Measurements from ENCODE around the gene PADI2.
A peak's percentile ranks its signal among the peaks of the same experiment; 100 is the strongest.
"Not testable (repeated sequence)": the region's sequence is repeated elsewhere in the genome, so short reads cannot be mapped to it uniquely, and the experiment has no call there.

The PADI2 gene

DNA sequence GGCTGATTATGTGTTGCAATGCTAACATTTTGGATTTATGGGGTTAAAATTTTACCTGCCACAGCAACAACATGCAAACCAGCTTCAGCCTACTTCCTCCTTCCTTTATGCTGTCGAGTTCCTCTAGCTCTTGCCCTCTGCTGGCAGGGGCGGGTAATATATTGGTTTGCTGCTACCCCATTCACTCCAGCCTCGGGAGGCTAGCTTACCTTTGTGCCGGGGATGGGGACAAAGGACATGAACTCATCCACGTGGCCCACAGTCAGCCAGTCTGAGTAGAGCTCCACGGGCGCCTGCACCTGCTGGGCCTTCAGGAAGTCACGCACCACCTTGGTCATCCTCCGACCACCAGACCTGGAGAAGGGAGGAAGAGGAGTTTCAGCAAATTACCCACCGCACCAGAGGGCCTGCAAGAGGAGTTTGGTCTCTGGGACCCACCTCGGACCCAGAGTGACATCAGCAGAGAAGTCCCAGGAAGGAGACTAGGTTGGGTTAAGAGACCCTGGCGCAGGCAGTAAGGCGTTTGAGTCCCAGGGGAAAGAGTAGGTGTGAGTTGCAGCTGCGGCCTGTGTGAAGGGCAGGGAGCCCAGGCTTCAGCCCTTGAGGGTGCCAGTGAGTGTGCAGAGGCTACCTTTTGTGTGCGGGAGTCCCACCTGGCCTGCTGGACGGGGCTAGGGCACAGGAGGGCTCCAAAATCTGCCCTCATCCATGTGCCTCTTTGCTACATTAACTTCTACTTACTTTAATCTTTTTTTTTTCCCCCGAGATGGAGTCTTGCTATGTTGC is 43.6 kb downstream of the PADI2 start:
- Mint-ChIP-seq H3K27me3 (peaks cover 3% of the 10 kb centered on the region), H3K4me1 (peaks cover 2% of the 10 kb centered on the region), H3K27ac (no peak overlapping the region), H3K9me3 (no peaks in the 10 kb centered on the region), H3K36me3 (no peaks in the 10 kb centered on the region), H3K4me3 (no peak overlapping the region)
- CTCF ChIA-PET, result interaction anchor here (0.6 to 4.3 kb wide), 8 partner anchors 10 to 196 kb away, joined by 3 to 33 read pairs (median 3); no protein-coding TSS in a partner anchor
- DNase-seq, result peak; percentile 59

DNA sequence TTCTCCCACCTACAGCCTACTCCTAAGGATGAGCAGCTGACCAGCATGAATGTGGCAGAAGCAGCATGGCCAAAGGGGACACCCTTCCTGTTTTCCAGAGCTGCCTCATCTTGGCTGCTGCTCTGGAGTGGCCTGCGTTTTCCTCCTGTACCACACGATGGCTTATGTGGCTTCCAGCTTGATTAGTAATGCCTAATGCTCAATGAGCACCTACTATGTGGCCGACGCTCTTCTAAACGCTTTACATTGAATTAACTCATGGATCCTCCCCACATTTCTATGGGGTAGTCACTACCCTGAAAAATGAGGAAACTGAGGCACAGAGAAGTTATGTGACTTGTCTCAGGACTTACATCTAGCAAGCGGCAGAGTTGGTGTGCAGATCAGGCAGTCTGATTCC is 47.5 kb downstream of the PADI2 start:
- Mint-ChIP-seq H3K36me3 (no peaks in the 10 kb centered on the region), H3K27ac (no peak overlapping the region), H3K4me3 (no peak overlapping the region), H3K9me3 (no peaks in the 10 kb centered on the region), H3K27me3 (peaks cover 19% of the 10 kb centered on the region), H3K4me1 (peaks cover 2% of the 10 kb centered on the region)
- CTCF ChIA-PET, result interaction anchor here (1.1 kb wide), 1 partner anchor 264 kb away, joined by 3 read pairs; no protein-coding TSS in a partner anchor
- no peak for DNase-seq

DNA sequence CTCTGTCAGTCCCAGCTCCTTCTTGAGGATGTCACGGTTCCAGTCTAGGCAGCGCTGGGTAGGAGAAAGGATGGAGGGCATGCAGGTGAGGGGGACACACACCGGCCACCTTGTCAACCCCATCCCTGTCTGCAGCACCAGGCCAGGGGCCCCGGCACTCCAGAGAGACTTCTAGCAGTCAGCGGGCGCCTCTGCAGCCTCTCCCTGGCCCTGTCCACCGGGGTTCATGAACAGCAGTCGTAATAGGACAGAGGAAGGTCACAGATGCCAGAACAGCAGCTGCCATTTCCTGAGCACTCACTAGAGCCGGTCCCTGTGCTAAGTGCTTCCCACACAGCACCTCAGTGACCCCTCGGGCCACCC is 49.1 kb downstream of the PADI2 start:
- H3K4me3 Mint-ChIP-seq, result no peak overlapping the region
- no peaks in the 10 kb centered on the region for H3K36me3 Mint-ChIP-seq
- peaks cover 16% of the 10 kb centered on the region for H3K27me3 Mint-ChIP-seq
- no peaks in the 10 kb centered on the region for H3K4me1 Mint-ChIP-seq
- H3K9me3 Mint-ChIP-seq, result no peaks in the 10 kb centered on the region
- no peak overlapping the region for H3K27ac Mint-ChIP-seq
- CTCF ChIA-PET, result no interaction called here
- no peak for DNase-seq

DNA sequence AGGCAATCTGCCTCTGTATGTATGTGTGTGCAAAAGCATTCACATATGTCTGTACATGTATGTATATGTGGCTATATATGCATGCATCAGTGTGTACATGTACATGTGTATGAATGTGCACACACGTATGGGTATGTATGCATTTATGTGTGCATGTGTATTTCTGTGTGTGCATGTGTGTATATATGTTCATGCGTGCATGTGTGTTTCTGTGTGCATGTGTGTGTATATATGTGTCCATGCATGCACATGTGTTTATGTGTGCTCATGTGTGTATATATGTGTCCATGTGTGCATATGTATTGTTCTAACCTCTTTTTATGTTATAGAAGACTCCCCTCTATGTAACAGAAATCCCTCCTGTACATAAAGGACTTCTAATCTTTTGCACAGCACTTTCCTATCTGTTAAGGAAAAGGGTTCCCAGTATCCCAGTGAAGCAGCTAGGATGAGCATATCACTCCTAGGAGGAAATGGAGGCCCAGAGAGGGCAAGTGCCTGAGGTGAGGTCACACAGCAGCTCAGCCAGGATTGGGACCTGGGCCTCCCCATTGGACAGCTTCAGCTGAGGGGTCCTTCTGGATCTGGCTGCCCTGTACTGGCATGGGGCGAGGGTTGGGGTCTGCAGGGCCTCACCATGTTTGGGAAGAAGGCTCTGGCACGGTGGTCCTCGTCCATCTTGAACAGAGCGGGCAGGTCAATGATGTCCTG is 49.6 kb downstream of the PADI2 start:
- Mint-ChIP-seq H3K4me1 (no peaks in the 10 kb centered on the region), H3K27ac (no peak overlapping the region), H3K9me3 (peaks cover under 1% of the 10 kb centered on the region), H3K27me3 (peaks cover 16% of the 10 kb centered on the region), H3K4me3 (no peak overlapping the region), H3K36me3 (no peaks in the 10 kb centered on the region)
- CTCF ChIA-PET, result no interaction called here
- no peak for DNase-seq

DNA sequence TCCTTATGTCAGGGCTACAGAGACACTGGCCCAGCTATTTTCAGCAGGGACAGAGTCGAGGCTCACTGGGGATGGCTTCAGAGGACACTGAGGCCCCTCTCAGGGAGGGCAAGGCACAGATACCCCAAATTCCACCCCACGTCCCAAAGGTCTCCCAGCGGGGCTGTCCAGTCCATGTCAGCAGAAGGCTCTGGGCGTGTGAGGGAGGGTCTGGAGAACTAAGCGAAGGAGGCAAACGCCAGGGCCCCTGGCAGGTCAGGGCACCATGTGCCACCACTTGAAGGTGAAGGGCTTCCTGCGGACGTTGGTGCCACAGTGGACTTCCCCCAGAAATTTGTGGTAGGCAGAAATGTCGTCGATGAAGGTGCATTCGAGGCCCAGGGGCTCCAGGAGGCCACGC is 50.5 kb downstream of the PADI2 start:
- Mint-ChIP-seq H3K36me3 (peaks cover 1% of the 10 kb centered on the region), H3K9me3 (peaks cover 6% of the 10 kb centered on the region), H3K4me3 (no peak overlapping the region), H3K4me1 (no peaks in the 10 kb centered on the region), H3K27me3 (peaks cover 21% of the 10 kb centered on the region), H3K27ac (no peak overlapping the region)
- no peak for DNase-seq
- CTCF ChIA-PET, result no interaction called here

DNA sequence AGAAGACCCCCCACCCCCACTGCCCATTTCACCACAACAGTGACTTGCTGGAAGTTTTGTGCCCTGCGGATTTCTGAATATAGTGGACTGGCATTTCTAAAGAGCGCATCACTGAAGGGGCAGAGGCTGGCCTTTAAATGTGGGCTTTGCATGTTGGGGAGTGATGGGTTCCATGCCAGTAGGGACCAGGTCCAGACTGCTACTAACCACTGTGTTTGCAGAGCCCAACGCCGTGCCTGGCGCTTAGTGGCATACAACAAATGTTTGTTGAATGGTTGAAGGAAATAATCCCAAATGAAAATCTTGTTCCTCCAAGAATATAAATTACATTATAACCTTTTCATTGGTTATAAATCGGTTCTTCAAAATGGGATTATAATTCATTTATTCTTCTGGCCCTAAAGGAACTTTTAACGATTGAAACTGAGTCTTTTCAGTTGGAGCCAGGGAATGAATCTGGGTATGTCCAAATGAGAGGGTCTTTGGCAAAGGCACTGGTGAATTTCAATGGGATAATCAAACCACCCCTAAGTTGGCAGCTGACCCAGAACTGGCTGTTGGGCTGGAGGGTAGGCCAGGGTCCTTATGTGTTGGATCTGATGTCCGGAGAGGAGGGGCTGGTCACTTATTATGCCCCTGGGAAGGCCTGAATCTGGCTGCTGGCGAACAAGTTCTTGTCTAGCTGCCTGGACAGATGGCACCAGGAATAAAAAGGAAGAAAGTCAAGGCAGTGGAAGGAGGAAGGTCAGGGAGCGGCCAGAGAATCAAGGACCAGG is 51.6 kb downstream of the PADI2 start:
- Mint-ChIP-seq H3K27ac (no peak overlapping the region), H3K36me3 (peaks cover 1% of the 10 kb centered on the region), H3K4me1 (peaks cover 5% of the 10 kb centered on the region), H3K27me3 (peaks cover 24% of the 10 kb centered on the region), H3K4me3 (no peak overlapping the region), H3K9me3 (peaks cover 6% of the 10 kb centered on the region)
- DNase-seq, result no peak
- CTCF ChIA-PET, result no interaction called here

DNA sequence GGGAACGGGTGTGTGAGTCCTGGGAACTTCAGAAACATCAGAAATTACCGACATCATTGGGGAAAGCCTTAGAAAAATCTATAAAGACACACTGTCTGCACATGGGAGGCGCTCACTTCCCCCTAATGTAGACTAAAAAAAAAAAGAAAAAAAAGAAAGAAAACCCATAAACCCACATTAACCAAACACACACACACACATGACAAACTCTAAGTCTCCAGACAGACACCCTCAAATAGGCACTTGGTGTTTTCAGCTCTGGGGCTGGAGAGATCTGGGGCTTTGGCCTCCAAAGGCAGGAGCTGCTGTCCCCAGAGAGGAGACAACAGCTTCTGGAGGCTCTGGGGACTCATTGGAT is 52.2 kb downstream of the PADI2 start:
- no peak for DNase-seq
- peaks cover 1% of the 10 kb centered on the region for H3K36me3 Mint-ChIP-seq
- CTCF ChIA-PET, result no interaction called here
- H3K27ac Mint-ChIP-seq, result no peak overlapping the region
- peaks cover 24% of the 10 kb centered on the region for H3K27me3 Mint-ChIP-seq
- H3K9me3 Mint-ChIP-seq, result peaks cover 6% of the 10 kb centered on the region
- H3K4me3 Mint-ChIP-seq, result no peak overlapping the region
- H3K4me1 Mint-ChIP-seq, result peaks cover 7% of the 10 kb centered on the region

DNA sequence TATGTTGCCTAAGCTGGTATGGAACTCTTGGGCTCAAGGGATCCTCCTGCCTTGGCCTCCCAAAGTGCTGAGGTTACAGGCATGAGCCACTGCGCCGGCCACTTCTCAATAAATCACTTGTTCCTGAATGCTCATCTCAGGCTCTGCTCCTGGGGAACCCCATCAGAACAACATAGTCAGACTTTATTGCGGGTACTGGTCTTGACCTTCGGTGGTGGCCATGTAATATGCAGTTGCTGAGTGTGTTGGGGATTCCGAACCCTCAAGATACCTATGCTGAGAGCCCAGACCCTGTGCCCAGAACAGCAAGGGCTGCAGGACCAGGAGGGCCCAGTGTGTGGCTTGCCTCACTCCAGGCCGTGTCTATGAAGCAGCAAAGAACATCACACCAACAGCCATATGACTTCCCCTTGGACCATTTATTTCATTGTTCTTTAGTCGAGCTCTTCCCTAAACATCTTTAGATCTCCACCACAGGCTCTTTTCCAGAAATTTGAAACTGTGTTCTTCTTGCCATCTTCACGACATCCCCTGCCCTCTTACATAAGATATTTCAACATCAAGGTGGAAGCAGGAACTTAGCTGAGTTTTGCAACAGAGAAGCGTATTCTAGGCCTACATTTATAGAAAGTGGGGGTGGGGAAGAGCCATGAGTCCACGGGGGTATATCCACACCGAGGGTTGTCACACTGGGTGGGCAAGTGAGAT is 52.7 kb downstream of the PADI2 start:
- Mint-ChIP-seq H3K9me3 (peaks cover 6% of the 10 kb centered on the region), H3K27ac (no peak overlapping the region), H3K27me3 (peaks cover 29% of the 10 kb centered on the region), H3K4me3 (no peak overlapping the region), H3K36me3 (peaks cover 1% of the 10 kb centered on the region), H3K4me1 (peaks cover 7% of the 10 kb centered on the region)
- CTCF ChIA-PET, result interaction anchor here (0.9 kb wide), 1 partner anchor 9 kb away, joined by 3 read pairs; no protein-coding TSS in a partner anchor
- DNase-seq, result no peak

DNA sequence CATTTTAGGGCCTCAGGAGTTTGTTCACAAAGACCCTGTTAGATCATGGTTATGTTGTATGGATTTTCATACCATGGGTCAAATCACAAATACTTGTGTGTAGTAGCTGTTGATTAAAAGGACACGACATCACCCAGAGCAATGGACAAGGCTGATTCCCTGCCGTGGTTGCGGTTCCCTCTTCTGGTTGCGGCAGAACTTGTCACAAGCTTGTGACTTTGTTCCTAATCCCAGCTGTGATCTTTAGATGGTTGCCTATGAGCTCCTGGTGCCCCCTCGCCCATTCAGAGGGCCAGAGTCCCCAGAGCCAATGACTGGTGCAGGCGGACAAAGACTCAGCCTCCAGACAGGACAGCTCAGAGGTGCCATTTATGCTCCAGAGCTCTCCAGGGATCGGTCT is 53.6 kb downstream of the PADI2 start:
- H3K36me3 Mint-ChIP-seq, result peaks cover 1% of the 10 kb centered on the region
- no peak overlapping the region for H3K4me3 Mint-ChIP-seq
- peaks cover 29% of the 10 kb centered on the region for H3K27me3 Mint-ChIP-seq
- CTCF ChIA-PET, result interaction anchor here (0.9 kb wide), 1 partner anchor 10 kb away, joined by 3 read pairs; no protein-coding TSS in a partner anchor
- no peak for DNase-seq
- peaks cover 6% of the 10 kb centered on the region for H3K9me3 Mint-ChIP-seq
- H3K4me1 Mint-ChIP-seq, result peaks cover 7% of the 10 kb centered on the region
- no peak overlapping the region for H3K27ac Mint-ChIP-seq

DNA sequence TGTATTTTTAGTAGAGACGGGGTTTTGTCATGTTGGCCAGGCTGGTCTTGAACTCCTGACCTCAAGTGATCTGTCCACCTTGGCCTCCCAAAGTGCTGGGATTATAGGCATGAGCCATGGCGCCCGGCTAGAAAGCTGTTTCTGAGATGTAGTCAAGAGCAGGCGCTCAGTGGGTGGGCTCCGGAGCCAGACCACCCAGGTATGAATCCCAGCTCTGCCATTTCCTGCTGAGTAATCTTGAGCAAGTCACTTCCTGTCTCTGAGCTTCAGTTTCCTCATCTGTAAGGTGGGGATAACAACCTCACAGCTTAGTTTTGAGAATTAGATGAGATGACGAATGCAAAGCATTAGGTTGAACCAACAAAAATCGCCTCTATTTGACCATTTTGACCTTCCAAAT is 56.5 kb downstream of the PADI2 start:
- peaks cover 26% of the 10 kb centered on the region for H3K27me3 Mint-ChIP-seq
- not testable (repeated sequence) for H3K4me3 Mint-ChIP-seq, H3K9me3 Mint-ChIP-seq, H3K36me3 Mint-ChIP-seq, H3K4me1 Mint-ChIP-seq, H3K27ac Mint-ChIP-seq, DNase-seq
- CTCF ChIA-PET, result interaction anchor here (0.6 to 4.1 kb wide), 5 partner anchors 13 to 174 kb away, joined by 3 to 33 read pairs (median 4); no protein-coding TSS in a partner anchor

DNA sequence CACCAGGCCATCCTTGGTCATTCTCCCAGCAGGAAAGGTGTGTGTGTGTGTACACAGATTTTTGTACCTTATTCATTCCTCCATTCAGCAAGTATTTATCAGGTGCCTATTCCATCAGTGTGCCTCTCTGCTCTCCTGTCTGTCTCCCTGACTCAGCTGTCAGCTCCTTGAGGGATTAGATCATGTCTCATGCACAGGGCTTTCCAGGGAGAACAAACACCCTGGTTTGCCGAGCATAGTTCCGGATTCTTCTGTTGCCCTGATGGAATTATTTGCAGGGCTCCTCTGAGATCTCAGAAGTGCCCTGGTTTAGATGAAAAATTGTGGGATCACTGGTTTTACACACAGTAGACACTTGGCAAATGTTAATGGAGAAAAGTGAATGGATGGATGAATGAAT is 57.4 kb downstream of the PADI2 start:
- CTCF ChIA-PET, result interaction anchor here (0.8 to 4.1 kb wide), 5 partner anchors 14 to 110 kb away, joined by 3 to 33 read pairs (median 4); no protein-coding TSS in a partner anchor
- no peak overlapping the region for H3K4me3 Mint-ChIP-seq
- H3K4me1 Mint-ChIP-seq, result peaks cover 7% of the 10 kb centered on the region
- peaks cover 31% of the 10 kb centered on the region for H3K27me3 Mint-ChIP-seq
- no peak overlapping the region for H3K27ac Mint-ChIP-seq
- no peak for DNase-seq
- H3K9me3 Mint-ChIP-seq, result peaks cover 6% of the 10 kb centered on the region
- peaks cover 1% of the 10 kb centered on the region for H3K36me3 Mint-ChIP-seq

DNA sequence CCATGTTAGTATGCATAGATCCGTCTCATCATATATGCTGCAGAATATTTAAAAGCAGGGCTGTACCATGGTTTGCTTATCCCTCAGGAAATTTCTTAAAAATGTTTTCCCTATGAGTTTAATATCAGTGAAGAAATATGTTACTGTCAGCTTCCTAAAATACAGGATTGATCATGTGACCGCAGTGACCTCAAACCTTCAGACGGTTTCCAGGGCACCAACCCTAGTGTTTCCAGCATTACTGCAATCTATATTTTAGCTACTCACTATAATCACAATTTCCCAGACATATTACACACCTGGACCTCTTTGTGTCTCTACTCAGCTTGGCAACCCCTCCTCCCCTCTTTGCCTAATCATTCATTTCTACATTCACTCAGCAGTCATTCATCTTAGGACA is 57.8 kb downstream of the PADI2 start:
- CTCF ChIA-PET, result interaction anchor here (0.8 to 4.1 kb wide), 5 partner anchors 14 to 110 kb away, joined by 3 to 33 read pairs (median 4); no protein-coding TSS in a partner anchor
- Mint-ChIP-seq H3K4me1 (peaks cover 7% of the 10 kb centered on the region), H3K36me3 (peaks cover 1% of the 10 kb centered on the region), H3K4me3 (no peak overlapping the region), H3K9me3 (peaks cover 6% of the 10 kb centered on the region), H3K27ac (no peak overlapping the region), H3K27me3 (peaks cover 31% of the 10 kb centered on the region)
- DNase-seq, result no peak

DNA sequence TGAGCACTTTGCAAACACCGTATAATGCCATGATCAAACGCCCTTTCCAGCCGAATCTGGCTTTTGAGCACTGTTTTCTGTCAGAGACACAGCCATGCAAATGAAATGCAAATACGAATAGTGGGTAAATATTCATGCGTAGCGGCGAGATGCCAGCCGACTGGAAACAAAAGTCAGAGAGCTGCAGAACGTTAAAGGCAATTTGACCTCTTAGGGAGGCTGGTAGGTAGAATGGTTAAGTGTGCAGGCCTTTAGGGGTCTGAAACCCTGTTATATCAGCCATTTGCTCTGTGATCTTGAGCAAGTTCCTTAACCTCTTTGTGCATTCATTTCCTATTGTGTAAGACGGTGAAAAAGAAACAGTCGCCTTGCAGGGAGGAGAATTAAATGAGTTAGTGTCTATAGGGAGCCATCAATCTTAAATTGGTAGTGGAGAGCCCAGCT is 58.9 kb downstream of the PADI2 start:
- Mint-ChIP-seq H3K27ac (no peak overlapping the region), H3K4me3 (no peak overlapping the region), H3K36me3 (peaks cover 1% of the 10 kb centered on the region), H3K9me3 (peaks cover 6% of the 10 kb centered on the region), H3K4me1 (peaks cover 7% of the 10 kb centered on the region), H3K27me3 (peaks cover 36% of the 10 kb centered on the region)
- DNase-seq, result no peak
- CTCF ChIA-PET, result interaction anchor here (0.7 to 4.1 kb wide), 4 partner anchors 15 to 178 kb away, joined by 3 to 33 read pairs (median 4); no protein-coding TSS in a partner anchor

Data from activated naive CD4-positive, alpha-beta T cell treated with anti-CD3 and anti-CD28 coated beads, Interleukin-2, amount 10 ng/mL, durations not matched to agents 7 days and 5 days (primary cell).